Nephron (organoid): ENCODE measurements around the gene PLD5.
A peak's percentile ranks its signal among the peaks of the same experiment; 100 is the strongest.

Experiments
- H3K27ac Mint-ChIP-seq, 3 experiments: 2 replicates each; pipeline ENCODE4 v1.8.0; 2020; ENCODE audit warnings: mixed read lengths in 3 of 3, mild to moderate bottlenecking in 2 of 3, moderate library complexity in 1 of 3
- H3K27me3 Mint-ChIP-seq: 2 replicates; pipeline ENCODE4 v1.8.0; 2021; ENCODE audit warnings: low read depth, mild to moderate bottlenecking, moderate library complexity, mixed read lengths
- H3K36me3 Mint-ChIP-seq: 2 replicates; pipeline ENCODE4 v1.8.0; 2020; ENCODE audit warnings: low read depth, mixed read lengths
- H3K4me1 Mint-ChIP-seq: 2 replicates; pipeline ENCODE4 v1.8.0; 2020; ENCODE audit warnings: mixed read lengths
- H3K4me3 Mint-ChIP-seq, 3 experiments: 2 replicates each; pipeline ENCODE4 v1.8.0; 2020; ENCODE audit warnings: mild to moderate bottlenecking in 3 of 3, mixed read lengths in 3 of 3, moderate library complexity in 2 of 3
- H3K9me3 Mint-ChIP-seq: 2 replicates; pipeline ENCODE4 v1.8.0; 2020; ENCODE audit warnings: mixed read lengths
- CTCF ChIP-seq, 3 experiments: fragments of 200-600 bp; sonication (generic); IDR thresholded peaks; one replicate each; pipeline ENCODE4 v1.5.0; 2021; ENCODE audit warnings: antibody characterized with exemption in 3 of 3; ENCODE audit not compliant: unreplicated experiment in 3 of 3

Gene PLD5

GRCh38 chr1:242428399-242429190, 95.9 kb downstream of the PLD5 start:
- H3K27ac Mint-ChIP-seq: peak overlapping the region; percentile 49 to 86 (median 74)
- H3K4me1 Mint-ChIP-seq: peaks cover 28% of the 10 kb centered on the region
- no peaks in the 10 kb centered on the region for H3K36me3 Mint-ChIP-seq
- peaks cover 12% of the 10 kb centered on the region for H3K9me3 Mint-ChIP-seq
- H3K27me3 Mint-ChIP-seq: no peaks in the 10 kb centered on the region
- no peak for TF ChIP-seq CTCF (IDR thresholded peaks at IDR 0.05; ENCODE audit: unreplicated experiment in 3 of 3)
- no peak overlapping the region for H3K4me3 Mint-ChIP-seq

GRCh38 chr1:242427519-242427918, 97.0 kb downstream of the PLD5 start:
- Mint-ChIP-seq H3K27me3 (no peaks in the 10 kb centered on the region), H3K4me1 (peaks cover 29% of the 10 kb centered on the region), H3K36me3 (no peaks in the 10 kb centered on the region), H3K27ac (peak overlapping the region in 2 of 3 experiments; percentile 74 to 86), H3K9me3 (peaks cover 12% of the 10 kb centered on the region), H3K4me3 (no peak overlapping the region)
- no peak for TF ChIP-seq CTCF (IDR thresholded peaks at IDR 0.05; ENCODE audit: unreplicated experiment in 3 of 3)

- Mint-ChIP-seq H3K9me3 (peaks cover 7% of the 10 kb centered on the region), H3K4me3 (no peak overlapping the region), H3K27ac (no peak overlapping the region), H3K27me3 (no peaks in the 10 kb centered on the region), H3K36me3 (no peaks in the 10 kb centered on the region), H3K4me1 (peaks cover 35% of the 10 kb centered on the region)
- TF ChIP-seq CTCF (IDR thresholded peaks at IDR 0.05; ENCODE audit: unreplicated experiment in 3 of 3): no peak
Measured at GRCh38 chr1:242426271-242426905, 98.1 kb downstream of the PLD5 start.

- H3K4me3 Mint-ChIP-seq: no peak overlapping the region
- H3K27me3 Mint-ChIP-seq: no peaks in the 10 kb centered on the region
- no peak overlapping the region for H3K27ac Mint-ChIP-seq
- no peaks in the 10 kb centered on the region for H3K36me3 Mint-ChIP-seq
- TF ChIP-seq CTCF (IDR thresholded peaks at IDR 0.05; ENCODE audit: unreplicated experiment in 3 of 3): peak in 1 of 3 experiments; percentile 9
- peaks cover 35% of the 10 kb centered on the region for H3K4me1 Mint-ChIP-seq
- peaks cover 2% of the 10 kb centered on the region for H3K9me3 Mint-ChIP-seq
Measured at GRCh38 chr1:242425232-242425631, 99.3 kb downstream of the PLD5 start.

DNA sequence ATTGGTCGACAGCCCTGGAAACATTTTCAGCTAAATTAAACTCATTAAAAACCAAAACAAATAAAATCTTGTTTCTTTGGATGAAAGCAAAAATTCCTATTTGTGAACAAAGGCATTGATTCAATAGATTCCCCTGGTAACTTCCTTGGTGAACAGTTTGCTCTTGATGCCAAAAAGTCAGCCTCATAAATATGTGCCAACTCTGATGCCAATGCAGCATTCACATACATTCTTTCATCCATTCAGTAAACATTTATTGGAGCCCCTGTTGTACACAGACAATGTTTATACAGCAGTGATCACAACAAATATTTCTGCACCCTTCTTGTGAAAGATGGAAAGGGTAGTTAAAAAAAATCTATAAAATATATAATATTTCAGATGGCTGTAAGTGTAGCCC, 107.8 kb downstream of the PLD5 start:
- H3K4me1 Mint-ChIP-seq: no peaks in the 10 kb centered on the region
- no peaks in the 10 kb centered on the region for H3K36me3 Mint-ChIP-seq
- no peaks in the 10 kb centered on the region for H3K9me3 Mint-ChIP-seq
- no peak overlapping the region for H3K27ac Mint-ChIP-seq
- no peaks in the 10 kb centered on the region for H3K27me3 Mint-ChIP-seq
- H3K4me3 Mint-ChIP-seq: no peak overlapping the region
- TF ChIP-seq CTCF (IDR thresholded peaks at IDR 0.05; ENCODE audit: unreplicated experiment in 3 of 3): no peak
